ENCODE data around the gene WASHC3. TPM values are rescaled to one million over a fixed set of nuclear protein-coding genes. Genes with fewer than 3 reads are reported as not detected.

The WASHC3 gene
- total RNA-seq, result 108 and 140 TPM in 2 replicates

DNA sequence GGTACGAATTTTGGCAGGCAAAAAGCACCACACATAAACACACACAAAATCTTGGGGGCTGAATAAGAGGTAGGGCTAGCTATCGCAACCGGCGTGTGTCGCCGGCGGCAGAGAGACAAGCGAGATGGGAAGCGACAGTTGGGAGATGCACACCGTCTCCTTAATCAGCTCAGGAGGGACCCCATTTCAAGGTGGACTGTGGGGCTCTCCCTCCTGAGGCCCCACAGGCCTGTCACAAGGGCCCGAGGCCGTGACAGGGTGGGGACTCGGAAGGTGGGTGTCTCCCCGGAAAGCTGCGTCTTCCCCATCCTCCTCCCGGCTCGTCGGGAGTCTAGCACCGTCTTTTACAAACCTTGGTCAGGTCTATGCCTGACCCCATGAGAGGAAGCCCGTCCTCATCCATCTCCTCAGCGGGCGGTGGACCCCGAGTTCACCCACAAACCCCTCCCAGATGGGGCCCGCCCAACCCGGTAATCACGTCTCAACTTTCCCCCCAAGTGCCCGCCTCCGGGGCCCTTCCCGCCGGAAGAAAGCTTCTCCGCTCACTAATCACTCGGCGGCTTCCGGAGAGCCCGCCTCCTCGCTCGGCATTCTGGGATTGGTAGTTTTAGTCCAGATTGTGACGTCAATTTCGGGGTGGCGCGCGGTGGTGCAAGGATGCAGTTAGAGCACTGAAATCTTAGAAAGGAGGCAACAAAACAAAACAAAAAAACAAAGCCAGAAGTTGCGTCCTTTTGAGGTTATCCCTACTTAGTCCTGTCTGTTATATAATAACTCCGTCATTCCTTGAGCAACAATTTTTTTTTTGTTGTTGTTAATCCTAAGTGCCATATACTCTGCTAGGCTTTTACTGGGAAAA is at the start of gene WASHC3:
WASHC3 (minus strand) TSS at position 432 of the 859 bp plus-strand sequence; CDS start at position 403, 29 bp downstream.

Other genes with a start within 250 kb of the WASHC3 start
- 28.1 and 30.5 TPM in 2 replicates for gene GNPTAB, start 231.0 kb downstream of the WASHC3 start, total RNA-seq
- 30.6 and 41.1 TPM in 2 replicates for gene DRAM1, start 184.4 kb downstream of the WASHC3 start, total RNA-seq
- 50.3 and 56.5 TPM in 2 replicates for gene NUP37, start 58.1 kb upstream of the WASHC3 start, total RNA-seq
- 2.9 and 4.3 TPM in 2 replicates for gene PARPBP, start 58.2 kb upstream of the WASHC3 start, total RNA-seq
- gene PMCH, start 135.8 kb upstream of the WASHC3 start, total RNA-seq, result 0.16 TPM in 1 of 2 replicates, not detected in the other